Islet precursor cell (in vitro differentiated cells): ENCODE measurements around the gene RASSF6.
"Not testable (repeated sequence)": the region's sequence is repeated elsewhere in the genome, so short reads cannot be mapped to it uniquely, and the experiment has no call there.

Experiments used
- DNase-seq: peaks from one replicate; pipeline ENCODE4 v3.0.0-alpha.2; 2018

Gene RASSF6

DNA sequence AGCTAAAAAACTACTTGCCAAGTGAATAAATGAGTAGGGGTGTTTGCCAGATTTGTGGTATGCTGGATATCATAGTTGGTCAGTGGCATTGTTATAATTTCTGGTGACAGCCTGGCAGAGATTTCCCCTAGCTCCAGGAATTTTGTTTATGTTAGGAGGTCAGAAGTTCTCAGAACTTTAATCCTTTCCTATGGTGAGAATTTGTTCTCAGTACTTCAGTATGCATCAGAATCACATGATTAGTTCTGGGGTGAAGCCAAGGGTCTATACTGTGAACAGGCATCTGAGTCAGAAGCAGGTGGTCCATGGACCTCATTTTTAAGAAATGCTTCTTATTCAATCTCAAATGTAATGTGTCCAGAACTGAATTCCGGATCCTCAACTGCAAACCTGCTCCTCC is 10.5 kb downstream of the RASSF6 start:
- no peak for DNase-seq

- DNase-seq = peak; percentile 66
These were observed 11.3 kb downstream of the RASSF6 start for GRCh38 chr4:73608689-73609594.

DNA sequence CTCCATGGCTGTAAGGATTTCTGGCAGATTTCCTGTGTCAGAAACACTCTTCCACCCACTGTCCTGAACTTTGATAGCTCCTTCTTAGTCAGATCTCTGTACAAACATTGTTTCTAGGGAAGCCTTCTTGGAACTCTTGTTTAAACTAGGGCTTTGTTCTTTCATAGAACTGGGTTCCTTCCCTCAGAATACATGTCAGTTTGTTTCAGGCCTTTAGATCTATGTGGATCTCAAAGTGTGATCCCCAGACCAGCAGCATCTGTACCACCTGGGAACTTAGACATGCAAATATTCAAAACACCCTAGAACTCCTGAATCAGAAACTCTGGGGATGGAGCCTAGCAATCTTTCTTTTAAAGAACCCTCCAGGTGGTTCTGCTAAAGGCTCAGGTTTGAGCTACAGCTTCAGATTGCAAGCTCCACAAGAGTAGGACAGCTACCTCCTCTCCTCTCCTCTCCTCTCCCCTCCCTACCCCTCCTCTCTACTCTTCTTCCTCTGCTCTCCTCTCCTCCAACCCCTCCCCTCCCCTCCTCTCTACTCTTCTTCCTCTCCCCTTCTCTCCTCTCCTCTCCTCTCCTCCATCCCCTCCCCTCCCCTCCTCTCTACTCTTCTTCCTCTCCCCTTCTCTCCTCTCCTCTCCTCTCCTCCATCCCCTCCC is 12.7 kb downstream of the RASSF6 start:
- no peak for DNase-seq

GRCh38 chr4:73606465-73606974 is 13.7 kb downstream of the RASSF6 start:
- no peak for DNase-seq

- no peak for DNase-seq
These were observed 16.2 kb downstream of the RASSF6 start for GRCh38 chr4:73603854-73604584.

DNA sequence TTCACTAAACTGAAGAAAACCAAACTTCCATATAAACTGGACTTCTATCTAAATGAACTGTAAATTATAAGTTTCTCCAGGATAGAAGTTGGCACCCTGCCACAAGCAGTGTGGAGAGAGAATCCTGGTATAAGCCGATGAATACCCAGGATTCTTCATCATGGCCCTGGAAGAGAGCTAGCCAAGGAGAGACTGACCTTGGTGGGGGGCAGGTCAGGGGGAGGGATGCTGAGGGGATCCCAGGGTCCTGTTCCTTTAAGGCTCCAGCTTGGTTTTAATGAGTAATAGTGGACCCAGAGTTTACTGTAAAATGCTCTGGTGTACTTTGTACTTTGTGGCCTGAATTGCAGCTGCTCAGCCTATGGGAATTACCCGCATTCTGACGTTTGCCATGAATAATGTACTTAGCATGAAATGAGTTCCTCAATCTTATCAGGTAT is 16.9 kb downstream of the RASSF6 start:
- no peak for DNase-seq

DNA sequence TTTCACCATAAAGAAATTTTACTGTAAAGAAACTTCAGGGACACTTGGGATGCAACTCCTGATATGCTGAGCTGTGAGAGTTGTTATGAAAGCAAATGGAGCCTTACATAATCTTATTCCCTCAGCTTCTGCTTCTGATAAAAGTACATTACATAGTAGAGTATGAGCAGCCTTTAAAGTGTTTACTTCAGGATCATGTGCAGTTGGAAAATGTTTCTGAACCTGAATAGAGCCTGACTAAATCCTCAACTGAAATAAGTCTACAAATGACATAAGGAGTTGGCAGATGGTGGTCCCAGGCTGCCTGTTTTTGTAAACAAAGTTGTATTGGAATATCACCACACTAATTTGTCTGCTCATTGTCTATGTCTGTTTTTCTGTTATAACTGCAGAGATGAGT is 19.3 kb downstream of the RASSF6 start:
- DNase-seq = no peak

DNA sequence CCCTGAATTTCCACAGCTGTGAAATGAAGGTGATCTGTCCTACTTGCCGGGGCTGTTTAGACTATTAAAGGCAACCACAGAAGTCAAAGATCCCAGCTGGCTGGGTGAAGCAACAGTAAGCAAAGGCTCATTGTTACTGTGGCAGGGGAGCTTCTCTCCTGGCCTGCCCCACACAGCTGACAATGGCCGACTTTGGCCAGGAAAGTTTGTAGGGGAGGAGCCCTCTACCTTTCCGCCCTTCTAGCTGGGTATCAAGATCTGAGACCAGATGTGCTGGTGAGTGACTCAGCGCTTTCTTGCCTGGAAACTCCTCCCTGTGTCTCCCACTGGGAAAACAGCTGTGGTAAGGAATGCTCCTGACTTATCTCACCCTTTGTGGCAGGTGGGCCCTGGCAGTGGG is 21.1 kb downstream of the RASSF6 start:
- DNase-seq = peak; percentile 96

- DNase-seq = no peak
These were observed 22.6 kb downstream of the RASSF6 start for GRCh38 chr4:73597594-73597993.

GRCh38 chr4:73597183-73597582 is 23.1 kb downstream of the RASSF6 start:
- DNase-seq = not testable (repeated sequence)

DNA sequence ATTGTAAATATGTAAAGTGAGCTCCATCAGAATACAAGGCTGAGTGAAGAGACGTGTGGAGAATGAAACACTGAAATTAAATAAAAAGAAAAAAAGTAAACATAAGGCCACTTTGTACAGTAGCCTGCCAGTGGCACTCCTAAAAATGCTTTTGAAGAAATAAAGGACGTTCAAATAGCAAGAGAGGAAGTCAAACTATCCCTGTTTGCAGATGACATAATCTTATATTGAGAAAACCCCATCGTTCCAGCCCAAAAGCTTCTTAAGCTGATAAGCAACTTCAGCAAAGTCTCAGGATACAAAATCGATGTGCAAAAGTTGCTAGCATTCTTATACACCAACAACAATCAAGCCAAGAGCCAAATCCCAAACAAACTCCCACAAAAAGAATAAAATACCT is 24.2 kb downstream of the RASSF6 start:
- DNase-seq = no peak

- DNase-seq = no peak
These were observed 26.5 kb downstream of the RASSF6 start for GRCh38 chr4:73593631-73594241.

DNA sequence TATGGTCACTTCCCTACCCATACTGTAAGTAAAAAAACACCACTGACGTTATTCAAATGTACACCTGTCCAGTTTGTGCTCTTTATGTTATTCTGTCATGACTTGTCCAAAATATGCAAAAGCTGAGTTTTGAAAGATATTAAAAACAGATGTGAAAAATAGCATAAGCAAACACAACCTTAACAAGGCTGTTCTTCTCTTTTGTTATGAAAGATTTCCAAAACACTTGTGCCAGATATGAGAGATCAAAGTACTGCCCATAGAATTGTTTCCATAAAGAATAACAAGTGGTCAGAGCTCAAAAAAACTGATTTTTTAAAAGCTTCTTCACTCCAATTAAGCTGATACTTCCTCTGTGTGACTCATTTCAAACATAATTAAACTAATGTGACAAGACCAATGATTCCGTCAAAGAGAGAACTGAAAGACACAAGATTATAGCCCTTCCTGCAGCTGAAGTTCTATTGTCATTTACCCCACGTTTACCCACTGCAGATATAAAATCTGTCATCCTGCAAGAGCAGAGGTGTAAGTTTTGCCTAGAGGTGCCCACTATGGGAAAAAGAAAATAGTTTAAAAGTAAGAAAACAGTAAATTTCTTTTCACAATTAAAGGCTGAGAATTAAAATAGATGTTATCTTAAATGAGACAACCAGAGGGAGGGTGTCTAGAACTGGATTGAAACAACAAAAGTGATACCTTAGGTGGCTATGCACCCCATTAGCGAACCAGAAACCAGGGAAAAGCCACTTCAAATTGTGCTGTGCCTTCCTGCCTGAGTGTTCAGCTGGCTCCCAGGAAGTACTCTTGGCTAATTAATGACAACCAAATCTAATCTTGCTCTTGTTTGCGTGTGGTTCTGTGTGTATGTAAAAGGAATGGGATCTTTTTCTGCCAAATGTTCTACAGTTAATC is 30.1 kb downstream of the RASSF6 start:
- no peak for DNase-seq

GRCh38 chr4:73589261-73589847 is 30.9 kb downstream of the RASSF6 start:
- no peak for DNase-seq

- DNase-seq = no peak
These were observed 31.6 kb downstream of the RASSF6 start for GRCh38 chr4:73588613-73589012.

GRCh38 chr4:73586666-73587065 is 33.6 kb downstream of the RASSF6 start:
- no peak for DNase-seq

GRCh38 chr4:73586040-73586439 is 34.2 kb downstream of the RASSF6 start:
- DNase-seq = no peak

DNA sequence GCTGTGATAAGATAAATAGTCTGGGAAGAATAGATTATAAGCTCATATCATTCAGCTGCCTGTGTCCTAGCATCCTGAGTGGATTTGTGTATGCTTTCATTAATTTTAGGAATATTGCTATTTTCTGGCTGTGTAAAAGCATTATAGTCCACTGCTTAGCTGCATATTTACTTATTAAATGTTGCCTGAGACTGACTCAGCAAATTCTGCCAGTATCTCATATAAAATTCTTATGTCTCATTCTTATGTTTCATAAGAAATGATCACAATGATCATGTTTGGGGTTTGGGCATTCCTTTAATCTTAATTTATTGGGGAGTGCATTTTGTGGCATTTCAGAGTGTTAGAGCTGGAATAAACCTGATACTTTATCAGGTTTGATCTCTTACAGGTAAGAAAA is 34.9 kb downstream of the RASSF6 start:
- DNase-seq = no peak

DNA sequence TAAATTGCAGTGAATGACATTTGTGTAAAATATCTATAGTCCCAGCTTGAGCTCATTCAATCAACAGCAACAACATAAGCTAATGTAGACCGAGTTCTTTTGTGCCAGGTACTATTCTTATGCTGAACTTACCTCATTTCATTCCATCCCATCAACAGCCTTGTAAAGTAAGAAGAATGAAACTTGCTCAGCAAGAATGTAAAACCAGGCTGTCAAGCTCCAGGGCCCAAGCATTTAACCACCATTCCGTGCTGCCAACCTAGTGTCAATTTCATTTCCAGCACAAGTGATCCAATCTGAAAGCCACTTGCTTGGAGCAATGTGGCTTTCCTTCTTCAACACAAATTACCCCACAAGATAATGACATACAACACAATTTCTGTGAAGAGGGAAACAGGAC is 36.6 kb downstream of the RASSF6 start:
- peak; percentile 62 for DNase-seq

DNA sequence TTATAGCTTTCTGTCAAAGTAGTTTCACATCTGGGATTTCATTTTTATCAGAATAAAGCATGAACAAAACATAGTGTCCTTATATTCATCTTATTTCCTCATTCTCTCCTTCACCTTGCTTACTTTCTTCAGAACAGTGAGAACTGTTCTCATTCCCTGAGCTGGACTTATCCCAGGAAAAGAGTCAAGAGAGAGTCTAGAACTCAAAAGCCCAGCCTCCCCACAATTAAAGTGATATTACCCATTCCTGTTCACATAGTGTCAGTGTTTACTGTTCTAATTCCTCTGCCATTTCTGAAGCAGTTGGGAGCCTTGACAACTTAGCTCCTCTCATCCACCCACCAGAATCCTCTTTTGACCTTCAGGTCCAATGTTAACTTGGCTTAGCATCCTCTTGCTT is 42.9 kb downstream of the RASSF6 start:
- no peak for DNase-seq

- DNase-seq = no peak
These were observed 43.9 kb downstream of the RASSF6 start for GRCh38 chr4:73576381-73576780.
